Measurements from ENCODE around the gene MORC4. TPM values are rescaled to one million over a fixed set of nuclear protein-coding genes. Genes with fewer than 3 reads are reported as not detected.

The MORC4 gene
- total RNA-seq, 2 experiments from 2014 or later = 6.8 to 11.5 TPM

DNA sequence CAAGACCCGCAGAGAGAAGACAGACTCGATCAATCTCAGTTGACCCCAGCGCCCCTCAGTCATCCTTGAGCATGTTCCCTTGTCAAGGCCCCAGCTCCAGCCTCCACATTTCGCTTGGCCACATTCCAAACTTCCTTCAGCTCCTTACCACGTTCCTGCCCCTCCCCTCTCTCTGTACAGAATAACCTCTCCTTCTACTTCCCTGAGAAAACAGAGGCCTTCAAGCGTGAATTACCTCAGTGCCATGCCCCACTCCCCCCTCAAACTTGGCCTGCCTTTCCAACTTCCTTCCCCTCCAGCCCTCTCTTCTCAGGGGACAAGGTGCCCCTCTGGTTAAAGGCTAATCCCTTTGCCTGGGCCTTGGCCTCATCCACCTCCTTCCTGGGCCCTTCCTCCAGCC is 93.7 kb downstream of the MORC4 start:
- CTCF ChIA-PET (ENCODE audit: unreplicated experiment) = no interaction called here
- DNase-seq (ENCODE audit: low spot score) = no peak
- no peak overlapping the region for H3K27ac ChIP-seq (ENCODE audit: low read depth, low read length, poor library complexity, severe bottlenecking)
- no peaks in the 10 kb centered on the region for H3K4me1 ChIP-seq (ENCODE audit: insufficient read depth, low read length, poor library complexity, severe bottlenecking)
- H4K20me1 ChIP-seq (ENCODE audit: insufficient read depth, low read length) = no peaks in the 10 kb centered on the region
- intact Hi-C loops (cut with micrococcal nuclease; ENCODE audit: unreplicated experiment) = no loop called here
- no peak overlapping the region for H3K4me3 ChIP-seq (ENCODE audit: low read depth, low read length, poor library complexity, severe bottlenecking)
- H3K79me2 ChIP-seq (ENCODE audit: insufficient read depth, low read depth, low read length) = no peaks in the 10 kb centered on the region
- H3K9me2 ChIP-seq (ENCODE audit: insufficient read depth, low read length) = no peaks in the 10 kb centered on the region
- no peak for TF ChIP-seq EZH2phosphoT487 (IDR thresholded peaks at IDR 0.05; ENCODE audit: borderline replicate concordance, low read depth, low read length)
- TF ChIP-seq CTCF (conservative IDR thresholded peaks at IDR 0.05; ENCODE audit: low read length) = no peak
- BruUV-seq (replicated peaks) = no TSS peak
- H2AFZ ChIP-seq (ENCODE audit: low read length) = no peak overlapping the region
- no peak overlapping the region for H3K4me2 ChIP-seq (ENCODE audit: low read length)
- no peaks in the 10 kb centered on the region for H3K9me3 ChIP-seq (ENCODE audit: low read length)
- no peaks in the 10 kb centered on the region for H3K36me3 ChIP-seq (ENCODE audit: insufficient read depth, low read length)
- POLR2A ChIA-PET = no interaction called here

DNA sequence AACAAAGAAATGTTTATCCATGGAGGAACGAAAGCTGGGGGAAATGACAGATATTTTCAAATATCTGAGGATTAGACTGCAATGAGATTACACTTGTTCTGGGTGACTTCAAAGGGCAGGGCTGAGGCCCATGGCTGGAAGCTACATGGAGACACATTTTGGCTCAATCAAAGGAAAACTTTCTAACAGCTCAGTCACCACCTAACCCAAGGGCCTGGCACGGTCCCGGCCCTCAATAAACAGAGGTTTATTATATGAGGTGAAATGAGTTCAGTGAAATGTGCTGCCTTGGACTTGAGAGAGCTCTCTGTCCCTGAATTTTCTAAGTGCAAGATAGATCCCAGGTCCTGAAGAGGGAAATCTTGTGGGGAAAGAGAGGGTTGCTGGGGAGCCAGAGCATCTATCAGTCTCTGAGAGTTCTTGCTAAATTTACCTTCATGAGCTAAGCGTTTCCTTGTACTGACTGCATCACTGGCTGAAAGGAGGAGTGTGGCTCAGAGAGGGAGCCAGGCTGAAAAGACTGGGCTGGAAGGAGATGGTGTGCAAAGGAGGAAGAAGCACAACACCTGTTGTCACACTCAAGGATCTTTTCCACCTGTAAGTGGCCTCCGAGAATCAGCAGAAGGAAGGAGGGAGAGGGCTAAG is 94.8 kb downstream of the MORC4 start:
- H3K36me3 ChIP-seq (ENCODE audit: insufficient read depth, low read length) = no peaks in the 10 kb centered on the region
- BruUV-seq (replicated peaks) = no TSS peak
- no peaks in the 10 kb centered on the region for H3K9me3 ChIP-seq (ENCODE audit: low read length)
- H3K4me2 ChIP-seq (ENCODE audit: low read length) = no peak overlapping the region
- intact Hi-C loops (cut with micrococcal nuclease; ENCODE audit: unreplicated experiment) = no loop called here
- TF ChIP-seq CTCF (conservative IDR thresholded peaks at IDR 0.05; ENCODE audit: low read length) (no peak), EZH2phosphoT487 (IDR thresholded peaks at IDR 0.05; ENCODE audit: borderline replicate concordance, low read depth, low read length) (no peak)
- no peak overlapping the region for H2AFZ ChIP-seq (ENCODE audit: low read length)
- DNase-seq (ENCODE audit: low spot score) = no peak
- no peak overlapping the region for H3K4me3 ChIP-seq (ENCODE audit: low read depth, low read length, poor library complexity, severe bottlenecking)
- H3K79me2 ChIP-seq (ENCODE audit: insufficient read depth, low read depth, low read length) = no peaks in the 10 kb centered on the region
- no peaks in the 10 kb centered on the region for H4K20me1 ChIP-seq (ENCODE audit: insufficient read depth, low read length)
- no peaks in the 10 kb centered on the region for H3K9me2 ChIP-seq (ENCODE audit: insufficient read depth, low read length)
- H3K4me1 ChIP-seq (ENCODE audit: insufficient read depth, low read length, poor library complexity, severe bottlenecking) = no peaks in the 10 kb centered on the region
- H3K27ac ChIP-seq (ENCODE audit: low read depth, low read length, poor library complexity, severe bottlenecking) = no peak overlapping the region
- POLR2A ChIA-PET = no interaction called here
- CTCF ChIA-PET (ENCODE audit: unreplicated experiment) = interaction anchor here (0.6 kb wide), 1 partner anchor 13 kb away, joined by 3 read pairs; no protein-coding TSS in a partner anchor

DNA sequence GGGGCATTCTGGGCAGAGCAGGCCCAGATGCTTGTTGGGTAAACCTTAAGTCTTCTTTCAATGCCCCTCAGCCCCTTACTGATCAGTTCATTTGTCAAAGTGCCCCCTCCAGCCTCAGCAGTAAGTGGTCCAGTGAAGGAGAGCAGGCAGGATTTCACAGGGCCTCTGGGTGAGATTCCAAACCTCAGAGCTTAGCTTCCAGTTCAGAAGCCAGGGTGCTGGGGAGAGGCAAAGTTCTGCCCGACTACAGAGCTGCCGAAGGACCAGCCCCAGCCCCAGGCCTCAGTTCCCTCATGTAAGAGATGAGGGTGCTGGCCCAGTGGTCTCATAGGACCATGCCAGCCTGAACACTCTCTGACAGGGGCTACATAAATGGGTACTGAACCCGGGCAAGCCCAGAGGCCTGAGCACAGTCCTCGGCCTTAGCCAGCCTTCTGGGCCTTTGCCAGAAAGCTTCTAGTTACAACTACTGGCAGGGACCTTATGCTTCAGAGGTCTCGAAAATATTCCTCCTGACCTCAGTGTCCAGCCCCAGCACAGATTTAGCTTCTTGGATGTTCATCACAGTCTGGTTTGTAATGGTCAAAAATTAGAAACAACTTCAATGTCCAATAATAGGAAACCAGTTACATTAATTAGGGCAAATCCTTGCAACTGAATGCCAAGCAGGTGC is 96.0 kb downstream of the MORC4 start:
- no TSS peak for BruUV-seq (replicated peaks)
- intact Hi-C loops (cut with micrococcal nuclease; ENCODE audit: unreplicated experiment) = no loop called here
- DNase-seq (ENCODE audit: low spot score) = no peak
- Histone ChIP-seq H3K79me2 (ENCODE audit: insufficient read depth, low read depth, low read length) (no peaks in the 10 kb centered on the region), H3K9me2 (ENCODE audit: insufficient read depth, low read length) (no peaks in the 10 kb centered on the region), H2AFZ (ENCODE audit: low read length) (no peak overlapping the region), H3K36me3 (ENCODE audit: insufficient read depth, low read length) (no peaks in the 10 kb centered on the region), H4K20me1 (ENCODE audit: insufficient read depth, low read length) (no peaks in the 10 kb centered on the region), H3K4me2 (ENCODE audit: low read length) (no peak overlapping the region), H3K4me3 (ENCODE audit: low read depth, low read length, poor library complexity, severe bottlenecking) (no peak overlapping the region), H3K9me3 (ENCODE audit: low read length) (no peaks in the 10 kb centered on the region), H3K4me1 (ENCODE audit: insufficient read depth, low read length, poor library complexity, severe bottlenecking) (no peaks in the 10 kb centered on the region), H3K27ac (ENCODE audit: low read depth, low read length, poor library complexity, severe bottlenecking) (no peak overlapping the region)
- CTCF ChIA-PET (ENCODE audit: unreplicated experiment) = no interaction called here
- TF ChIP-seq EZH2phosphoT487 (IDR thresholded peaks at IDR 0.05; ENCODE audit: borderline replicate concordance, low read depth, low read length) (no peak), CTCF (conservative IDR thresholded peaks at IDR 0.05; ENCODE audit: low read length) (no peak)
- POLR2A ChIA-PET = interaction anchor here (1.2 kb wide), 1 partner anchor 21 kb away, joined by 3 read pairs; no protein-coding TSS in a partner anchor

Measured in OCI-LY7 (cell line).